BE2C (cell line): Measurements from ENCODE around the gene SCAF8.

Experiments used
- DNase-seq: peaks from one replicate; pipeline ENCODE4 v3.0.0-alpha.2; 2020
- H3K27me3 ChIP-seq: fragments of 250-450 bp; sonication (Bioruptor Pico); 2 replicates; pipeline ENCODE4 v1.5.1; 2020; ENCODE audit warnings: mild to moderate bottlenecking
- H3K36me3 ChIP-seq: fragments of 250-450 bp; sonication (Bioruptor Pico); 2 replicates; pipeline ENCODE4 v1.5.1; 2020; ENCODE audit warnings: mild to moderate bottlenecking
- H3K4me1 ChIP-seq: fragments of 250-450 bp; sonication (Bioruptor Pico); 2 replicates; pipeline ENCODE4 v1.5.1; 2020
- H3K4me3 ChIP-seq: 2 replicates; pipeline ENCODE4 v1.5.1; 2011; ENCODE audit warnings: low read depth, low read length
- H3K9me3 ChIP-seq: fragments of 250-450 bp; sonication (Bioruptor Pico); 2 replicates; pipeline ENCODE4 v1.5.1; 2020
- TF ChIP-seq, protein P1 (sequence below): IDR thresholded peaks from 2 replicates; pipeline ENCODE4 v1.5.1; 2012; ENCODE audit warnings: mild to moderate bottlenecking, low read depth, low read length

SCAF8 gene

DNA sequence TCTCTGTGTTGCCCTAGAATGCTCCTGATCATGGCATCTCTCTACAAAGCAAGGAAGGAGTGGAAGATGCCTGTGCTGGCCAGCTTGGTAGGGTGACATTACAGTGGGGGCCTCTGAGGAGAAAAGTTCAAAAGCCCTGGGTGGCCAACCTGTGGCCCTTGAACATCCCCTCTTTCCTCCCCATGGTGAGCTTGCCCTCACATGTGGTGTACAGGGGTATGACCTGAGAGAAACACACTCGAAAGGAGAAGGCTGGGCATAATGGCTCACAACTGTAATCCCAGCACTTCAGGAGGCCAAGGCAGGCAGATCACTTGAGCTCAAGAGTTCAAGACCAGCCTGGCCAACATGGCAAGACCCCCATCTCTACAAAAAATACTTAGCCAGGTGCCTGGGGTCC, 36.6 kb upstream of the SCAF8 start:
- no peaks in the 10 kb centered on the region for H3K27me3 ChIP-seq
- no peak for DNase-seq
- TF ChIP-seq, protein P1, sequence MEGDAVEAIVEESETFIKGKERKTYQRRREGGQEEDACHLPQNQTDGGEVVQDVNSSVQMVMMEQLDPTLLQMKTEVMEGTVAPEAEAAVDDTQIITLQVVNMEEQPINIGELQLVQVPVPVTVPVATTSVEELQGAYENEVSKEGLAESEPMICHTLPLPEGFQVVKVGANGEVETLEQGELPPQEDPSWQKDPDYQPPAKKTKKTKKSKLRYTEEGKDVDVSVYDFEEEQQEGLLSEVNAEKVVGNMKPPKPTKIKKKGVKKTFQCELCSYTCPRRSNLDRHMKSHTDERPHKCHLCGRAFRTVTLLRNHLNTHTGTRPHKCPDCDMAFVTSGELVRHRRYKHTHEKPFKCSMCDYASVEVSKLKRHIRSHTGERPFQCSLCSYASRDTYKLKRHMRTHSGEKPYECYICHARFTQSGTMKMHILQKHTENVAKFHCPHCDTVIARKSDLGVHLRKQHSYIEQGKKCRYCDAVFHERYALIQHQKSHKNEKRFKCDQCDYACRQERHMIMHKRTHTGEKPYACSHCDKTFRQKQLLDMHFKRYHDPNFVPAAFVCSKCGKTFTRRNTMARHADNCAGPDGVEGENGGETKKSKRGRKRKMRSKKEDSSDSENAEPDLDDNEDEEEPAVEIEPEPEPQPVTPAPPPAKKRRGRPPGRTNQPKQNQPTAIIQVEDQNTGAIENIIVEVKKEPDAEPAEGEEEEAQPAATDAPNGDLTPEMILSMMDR, result no peak
- no peaks in the 10 kb centered on the region for H3K36me3 ChIP-seq
- no peak overlapping the region for H3K4me3 ChIP-seq
- H3K4me1 ChIP-seq, result no peaks in the 10 kb centered on the region
- no peaks in the 10 kb centered on the region for H3K9me3 ChIP-seq

DNA sequence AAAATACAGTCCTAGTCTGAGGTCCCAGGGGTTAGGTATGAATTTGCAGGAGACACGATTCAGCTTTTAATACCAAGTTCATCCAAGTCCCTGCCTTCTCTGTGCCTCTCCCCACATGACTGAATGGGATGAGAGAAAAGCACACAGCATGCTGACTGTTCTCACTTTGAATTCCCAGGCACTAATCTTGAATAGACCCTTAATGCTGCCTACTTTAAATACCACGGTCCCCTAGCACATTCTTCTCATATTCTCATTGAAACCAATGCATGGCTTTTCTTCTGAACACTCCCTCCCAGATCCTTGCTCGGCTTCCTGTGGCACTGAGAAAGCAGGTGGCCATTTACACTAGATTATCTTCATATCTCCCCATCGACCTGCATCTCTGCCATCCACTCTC, 30.1 kb upstream of the SCAF8 start:
- Histone ChIP-seq H3K36me3 (no peaks in the 10 kb centered on the region), H3K27me3 (no peaks in the 10 kb centered on the region), H3K9me3 (no peaks in the 10 kb centered on the region), H3K4me1 (no peaks in the 10 kb centered on the region), H3K4me3 (no peak overlapping the region)
- TF ChIP-seq, protein P1, result no peak
- no peak for DNase-seq

DNA sequence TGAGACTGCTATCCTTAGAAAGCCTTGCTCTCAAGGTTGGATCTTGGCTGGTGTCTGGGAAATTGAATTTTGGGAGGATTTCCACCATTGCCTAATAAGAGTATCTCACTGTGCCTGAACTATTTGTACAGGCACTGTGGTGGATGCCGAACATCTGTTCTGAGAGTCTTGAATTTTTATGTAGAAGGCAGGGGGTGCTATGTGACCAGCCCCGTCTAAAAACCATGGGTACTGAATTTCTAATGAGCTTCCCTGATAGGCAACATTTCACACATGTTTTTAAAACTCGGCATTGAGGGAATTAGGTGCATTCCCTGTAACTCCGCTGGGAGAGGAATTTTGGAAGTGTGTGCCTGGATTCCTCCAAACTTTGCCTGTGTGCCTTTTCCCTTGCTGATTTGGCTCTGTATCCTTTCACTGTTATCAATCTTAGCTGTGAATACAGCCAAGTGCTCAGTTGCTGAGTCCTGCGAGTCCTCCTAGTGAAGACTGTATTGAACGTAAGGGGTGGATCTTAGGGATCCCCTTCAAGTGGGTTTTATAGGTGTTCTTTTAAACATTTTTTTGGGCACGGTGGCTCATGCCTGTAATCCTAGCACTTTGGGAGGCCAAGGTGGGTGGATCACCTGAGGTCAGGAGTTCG, 27.6 kb upstream of the SCAF8 start:
- H3K36me3 ChIP-seq, result no peaks in the 10 kb centered on the region
- H3K27me3 ChIP-seq, result no peaks in the 10 kb centered on the region
- no peaks in the 10 kb centered on the region for H3K9me3 ChIP-seq
- TF ChIP-seq, protein P1, result 0 out of 2 replicates have a peak, but pooled peaks have one; percentile 1
- no peak for DNase-seq
- no peak overlapping the region for H3K4me3 ChIP-seq
- no peaks in the 10 kb centered on the region for H3K4me1 ChIP-seq

DNA sequence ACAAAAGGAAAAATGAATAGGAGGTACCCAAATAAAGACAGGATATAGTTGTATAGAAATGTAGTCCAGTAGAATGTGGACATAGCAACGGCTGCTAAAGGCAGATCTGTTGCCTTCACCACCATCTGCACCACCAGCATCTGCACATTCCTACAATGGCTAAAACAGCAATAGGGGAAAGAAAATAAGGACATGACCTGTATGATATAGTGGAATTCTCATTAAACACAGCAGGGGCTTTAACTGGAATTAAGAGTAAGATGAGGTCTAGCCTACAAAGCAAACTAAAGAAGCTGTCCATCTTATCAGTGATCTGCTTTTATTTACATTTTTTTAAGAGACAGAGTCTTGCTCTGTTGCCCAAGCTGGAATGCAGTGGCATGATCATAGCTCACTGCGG, 26.8 kb upstream of the SCAF8 start:
- Histone ChIP-seq H3K27me3 (no peaks in the 10 kb centered on the region), H3K9me3 (no peaks in the 10 kb centered on the region), H3K4me3 (no peak overlapping the region), H3K36me3 (no peaks in the 10 kb centered on the region), H3K4me1 (no peaks in the 10 kb centered on the region)
- TF ChIP-seq, protein P1, result no peak
- no peak for DNase-seq

DNA sequence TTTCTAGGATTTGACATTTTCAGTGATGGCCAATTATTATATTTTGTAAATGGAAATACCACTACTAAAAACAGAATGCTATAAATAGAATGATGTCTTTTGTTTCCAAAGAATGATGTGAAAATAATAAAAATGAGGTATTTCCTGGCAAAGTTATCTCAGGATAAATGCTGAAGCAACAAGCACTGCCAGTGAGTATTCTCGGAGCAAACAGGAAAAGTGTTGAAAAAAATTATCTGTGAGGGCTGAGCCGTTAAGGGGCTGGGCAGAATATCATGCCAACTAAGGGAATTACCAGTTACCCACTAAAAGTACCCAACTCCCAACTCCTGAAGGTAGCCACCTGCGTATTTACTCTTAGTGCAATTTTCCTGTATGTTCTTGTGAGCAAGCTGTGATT, 23.6 kb upstream of the SCAF8 start:
- Histone ChIP-seq H3K4me3 (no peak overlapping the region), H3K27me3 (no peaks in the 10 kb centered on the region), H3K36me3 (no peaks in the 10 kb centered on the region), H3K4me1 (no peaks in the 10 kb centered on the region), H3K9me3 (no peaks in the 10 kb centered on the region)
- TF ChIP-seq, protein P1, result no peak
- DNase-seq, result no peak

DNA sequence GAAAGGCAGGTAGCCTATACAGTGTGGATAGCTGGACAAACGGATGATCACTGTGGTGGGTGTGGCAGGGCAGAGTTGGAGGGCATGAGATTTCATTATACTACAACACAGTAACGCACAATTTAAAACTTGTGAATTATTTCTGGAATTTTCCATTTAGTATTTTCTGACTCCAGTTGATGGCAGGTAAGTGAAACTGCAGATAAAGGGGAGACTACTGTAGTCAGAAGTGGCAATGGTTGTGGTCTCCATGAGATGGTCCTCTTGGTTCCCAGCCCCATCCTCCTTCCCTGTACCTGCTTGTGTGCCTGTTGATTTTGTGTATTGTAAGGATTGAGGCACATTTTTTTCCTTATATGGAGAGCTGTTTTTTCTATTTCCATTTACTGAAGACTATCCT, 22.5 kb upstream of the SCAF8 start:
- H3K27me3 ChIP-seq, result no peaks in the 10 kb centered on the region
- TF ChIP-seq, protein P1, result no peak
- DNase-seq, result no peak
- H3K9me3 ChIP-seq, result no peaks in the 10 kb centered on the region
- H3K4me3 ChIP-seq, result no peak overlapping the region
- H3K36me3 ChIP-seq, result no peaks in the 10 kb centered on the region
- no peaks in the 10 kb centered on the region for H3K4me1 ChIP-seq
